Smooth muscle cell (in vitro differentiated cells): ENCODE data around the gene KLHDC7A. TPM values are rescaled to one million over a fixed set of nuclear protein-coding genes. Genes with fewer than 3 reads are reported as not detected.

Source experiments
- DNase-seq: peaks from one replicate; lab custom pipeline; 2025; ENCODE audit not compliant: unreplicated experiment; lab: John Stamatoyannopoulos, UW
- H2AFZ ChIP-seq: fragments of 200-600 bp; sonication (generic); 2 replicates; pipeline ENCODE4 v1.6.0; 2016; ENCODE audit warnings: antibody characterized with exemption, low read depth, mild to moderate bottlenecking
- H3F3A ChIP-seq: fragments of 200-600 bp; sonication (generic); 2 replicates; pipeline ENCODE4 v1.6.0; 2017; ENCODE audit warnings: antibody characterized with exemption, low read depth
- H3K27ac ChIP-seq: fragments of 200-600 bp; sonication (generic); 2 replicates; pipeline ENCODE4 v1.5.1; 2016; ENCODE audit warnings: low read depth, mild to moderate bottlenecking
- H3K27me3 ChIP-seq: fragments of 200-600 bp; sonication (generic); 2 replicates; pipeline ENCODE4 v1.6.1; 2016; ENCODE audit warnings: low read depth, mild to moderate bottlenecking
- H3K36me3 ChIP-seq: fragments of 200-600 bp; sonication (generic); 2 replicates; pipeline ENCODE4 v1.5.1; 2016; ENCODE audit warnings: low read depth
- H3K4me1 ChIP-seq: fragments of 200-600 bp; sonication (generic); 2 replicates; pipeline ENCODE4 v1.5.1; 2016; ENCODE audit warnings: low read depth
- H3K4me2 ChIP-seq: fragments of 200-600 bp; sonication (generic); 2 replicates; pipeline ENCODE4 v1.6.0; 2016; ENCODE audit warnings: mild to moderate bottlenecking
- H3K4me3 ChIP-seq: fragments of 200-600 bp; sonication (generic); 2 replicates; pipeline ENCODE4 v1.5.1; 2016; ENCODE audit warnings: mild to moderate bottlenecking
- H3K79me2 ChIP-seq: fragments of 200-600 bp; sonication (generic); 2 replicates; pipeline ENCODE4 v1.6.0; 2016; ENCODE audit warnings: low read depth, mild to moderate bottlenecking
- H3K9ac ChIP-seq: fragments of 200-600 bp; sonication (generic); 2 replicates; pipeline ENCODE4 v1.6.0; 2016; ENCODE audit warnings: low read depth
- H3K9me3 ChIP-seq: fragments of 200-600 bp; sonication (generic); replicated peaks from 2 replicates; pipeline ENCODE4 v1.5.1; 2016; ENCODE audit warnings: low read depth
- H4K20me1 ChIP-seq: fragments of 200-600 bp; sonication (generic); 2 replicates; pipeline ENCODE4 v1.6.0; 2016; ENCODE audit warnings: low read depth
- WGBS: methylation state at CpG from one replicate; pipeline ENCODE4 v1.1.7; 2016; ENCODE audit warnings: low lambda C conversion rate; 5-methylcytosine and 5-hydroxymethylcytosine counted together
- polyA plus RNA-seq: library from polyadenylated mRNA; unstranded; fragments of >200 nt; fragmentation: Nextera tagmentation; extraction: Ambion mirVana; gene quantifications from 2 replicates; pipeline ENCODE4 v1.2.1, GENCODE V29; 2016
- total RNA-seq: library from RNA; depleted of rRNA; stranded (reverse); fragments of >200 nt; gene quantifications from 2 replicates; pipeline ENCODE4 v1.2.3, GENCODE V29; 2014
- TF ChIP-seq, protein P1 (sequence below): fragments of 200-600 bp; sonication (generic); IDR thresholded peaks from 2 replicates; pipeline ENCODE4 v1.5.1; 2017; ENCODE audit warnings: borderline replicate concordance, mild to moderate bottlenecking, antibody characterized with exemption; ENCODE audit not compliant: insufficient read depth, poor library complexity, severe bottlenecking

Gene KLHDC7A
- total and polyA plus RNA-seq, 2 experiments from 2014 or later = 0.41 TPM; not detected in 1

DNA sequence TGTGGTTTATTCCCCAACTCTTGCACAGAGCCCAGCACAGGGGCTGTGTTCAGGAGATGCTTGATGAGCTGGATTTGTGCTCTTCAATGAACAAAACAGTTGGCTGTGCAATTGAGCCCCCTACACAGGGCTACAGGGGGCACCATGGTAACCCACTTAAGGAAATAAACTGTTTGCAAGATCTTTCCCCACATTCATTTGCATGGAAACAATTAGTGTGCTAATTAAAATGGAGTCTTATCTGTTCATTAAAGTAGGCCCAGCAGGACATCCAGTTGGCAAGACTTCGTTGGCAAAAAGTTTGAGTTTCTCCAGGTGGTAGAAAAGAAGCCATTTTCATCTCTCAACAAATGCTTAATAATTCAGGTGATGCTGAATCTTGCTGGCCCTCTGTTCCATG lies 15.3 kb downstream of the KLHDC7A start:
- no peaks in the 10 kb centered on the region for H3F3A ChIP-seq
- H3K27me3 ChIP-seq = peaks cover 29% of the 10 kb centered on the region
- DNase-seq = no peak
- no peaks in the 10 kb centered on the region for H3K4me1 ChIP-seq
- no peak overlapping the region for H2AFZ ChIP-seq
- TF ChIP-seq, protein P1, sequence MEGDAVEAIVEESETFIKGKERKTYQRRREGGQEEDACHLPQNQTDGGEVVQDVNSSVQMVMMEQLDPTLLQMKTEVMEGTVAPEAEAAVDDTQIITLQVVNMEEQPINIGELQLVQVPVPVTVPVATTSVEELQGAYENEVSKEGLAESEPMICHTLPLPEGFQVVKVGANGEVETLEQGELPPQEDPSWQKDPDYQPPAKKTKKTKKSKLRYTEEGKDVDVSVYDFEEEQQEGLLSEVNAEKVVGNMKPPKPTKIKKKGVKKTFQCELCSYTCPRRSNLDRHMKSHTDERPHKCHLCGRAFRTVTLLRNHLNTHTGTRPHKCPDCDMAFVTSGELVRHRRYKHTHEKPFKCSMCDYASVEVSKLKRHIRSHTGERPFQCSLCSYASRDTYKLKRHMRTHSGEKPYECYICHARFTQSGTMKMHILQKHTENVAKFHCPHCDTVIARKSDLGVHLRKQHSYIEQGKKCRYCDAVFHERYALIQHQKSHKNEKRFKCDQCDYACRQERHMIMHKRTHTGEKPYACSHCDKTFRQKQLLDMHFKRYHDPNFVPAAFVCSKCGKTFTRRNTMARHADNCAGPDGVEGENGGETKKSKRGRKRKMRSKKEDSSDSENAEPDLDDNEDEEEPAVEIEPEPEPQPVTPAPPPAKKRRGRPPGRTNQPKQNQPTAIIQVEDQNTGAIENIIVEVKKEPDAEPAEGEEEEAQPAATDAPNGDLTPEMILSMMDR = no peak
- H3K79me2 ChIP-seq = no peaks in the 10 kb centered on the region
- no peak overlapping the region for H3K27ac ChIP-seq
- 79% methylated on average over 1 of the region's 1 CpG for WGBS
- H3K4me3 ChIP-seq = no peak overlapping the region
- H3K9me3 ChIP-seq = no peaks in the 10 kb centered on the region
- H3K9ac ChIP-seq = no peak overlapping the region
- H3K4me2 ChIP-seq = no peak overlapping the region
- no peaks in the 10 kb centered on the region for H3K36me3 ChIP-seq
- no peaks in the 10 kb centered on the region for H4K20me1 ChIP-seq

DNA sequence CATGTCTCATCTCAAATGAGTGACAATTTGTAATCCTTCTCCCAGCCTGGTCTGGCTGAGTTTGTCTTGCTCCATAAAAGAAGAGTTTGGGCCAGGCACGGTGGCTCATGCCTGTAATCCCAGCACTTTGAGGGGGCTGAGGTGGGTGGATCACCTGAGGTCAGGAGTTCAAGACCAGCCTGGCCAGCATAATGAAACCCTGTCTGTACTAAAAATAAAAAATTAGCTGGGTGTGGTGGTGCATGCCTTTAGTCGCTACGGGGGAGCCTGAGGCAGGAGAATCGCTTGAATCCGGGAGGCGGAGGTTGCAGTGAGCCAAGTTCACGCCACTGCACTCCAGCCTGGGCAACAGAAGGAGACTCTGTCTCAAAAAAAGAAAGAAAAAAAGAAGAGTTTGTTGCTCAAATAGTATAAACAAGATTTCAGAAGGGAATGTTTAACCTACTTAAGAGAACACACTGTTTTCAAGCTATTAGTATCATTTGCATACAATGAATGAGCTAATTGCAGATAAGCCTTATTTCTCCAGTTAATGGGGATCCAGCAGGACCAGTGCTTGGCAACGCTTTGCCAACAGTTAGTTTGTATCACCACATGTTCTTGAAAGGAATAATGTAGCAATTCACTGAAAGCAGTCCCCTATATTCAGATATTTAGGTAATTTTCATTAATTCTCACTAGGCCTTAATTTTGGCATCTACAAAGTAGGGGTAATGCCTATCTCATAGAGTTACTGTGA lies 15.9 kb downstream of the KLHDC7A start:
- Histone ChIP-seq H3K4me1 (no peaks in the 10 kb centered on the region), H3K79me2 (no peaks in the 10 kb centered on the region), H3K9ac (no peak overlapping the region), H3K27ac (no peak overlapping the region), H3K4me2 (no peak overlapping the region), H3K4me3 (no peak overlapping the region), H2AFZ (no peak overlapping the region), H3K9me3 (no peaks in the 10 kb centered on the region), H3K27me3 (peaks cover 24% of the 10 kb centered on the region), H4K20me1 (no peaks in the 10 kb centered on the region), H3K36me3 (no peaks in the 10 kb centered on the region), H3F3A (no peaks in the 10 kb centered on the region)
- no peak for DNase-seq
- TF ChIP-seq, protein P1 = no peak
- WGBS = 96% methylated on average over 8 of the region's 8 CpGs

DNA sequence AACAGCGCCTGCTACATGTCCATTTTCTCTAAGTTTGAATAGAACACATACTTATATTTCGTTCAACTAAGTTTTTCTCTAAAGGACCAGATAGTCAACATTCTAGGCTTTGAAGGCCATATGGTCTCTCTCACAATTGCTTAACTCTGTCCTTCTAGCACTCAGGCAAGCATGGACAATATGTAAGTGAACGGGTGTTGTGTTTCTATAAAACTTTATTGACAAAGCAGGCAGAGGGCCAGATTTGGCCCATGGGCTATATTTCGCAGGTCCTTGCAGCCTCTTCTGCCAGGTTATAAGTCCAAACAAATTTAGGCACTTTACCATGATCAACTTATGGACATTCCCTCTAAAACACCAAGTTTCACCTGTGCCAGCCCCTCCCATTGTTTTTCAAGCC lies 21.1 kb downstream of the KLHDC7A start:
- WGBS = 88% methylated on average over 4 of the region's 4 CpGs
- H3K9me3 ChIP-seq = no peaks in the 10 kb centered on the region

More for the DNA sequence above, 21.1 kb downstream of the KLHDC7A start:
- H3K79me2 ChIP-seq = no peaks in the 10 kb centered on the region
- no peak overlapping the region for H3K4me2 ChIP-seq
- TF ChIP-seq, protein P1 = no peak
- no peak overlapping the region for H3K9ac ChIP-seq
- H3K36me3 ChIP-seq = no peaks in the 10 kb centered on the region
- no peak overlapping the region for H3K4me3 ChIP-seq
- DNase-seq = no peak
- H3F3A ChIP-seq = no peaks in the 10 kb centered on the region
- peaks cover 15% of the 10 kb centered on the region for H3K27me3 ChIP-seq
- no peaks in the 10 kb centered on the region for H3K4me1 ChIP-seq
- no peak overlapping the region for H2AFZ ChIP-seq
- H3K27ac ChIP-seq = no peak overlapping the region
- no peaks in the 10 kb centered on the region for H4K20me1 ChIP-seq
